D721Med (cell line): ENCODE measurements around the gene TCF4.

Experiments used
- DNase-seq: peaks from one replicate; pipeline ENCODE4 v3.0.0; 2011; ENCODE audit warnings: low spot score; ENCODE audit not compliant: insufficient read length
- FAIRE-seq: peaks from 2 replicates; lab custom pipeline; 2011; peaks lifted over from hg19 to GRCh38; lab: Jason Lieb, UNC
- TF ChIP-seq, protein P1 (sequence below): IDR thresholded peaks from 2 replicates; pipeline ENCODE4 v1.5.1; 2012; ENCODE audit warnings: mild to moderate bottlenecking, control low read depth; ENCODE audit not compliant: insufficient read depth; ENCODE audit errors: missing control alignments

The TCF4 gene

GRCh38 chr18:55425698-55426097, 162.3 kb downstream of the TCF4 start:
- DNase-seq (no peak), FAIRE-seq (no peak)

DNA sequence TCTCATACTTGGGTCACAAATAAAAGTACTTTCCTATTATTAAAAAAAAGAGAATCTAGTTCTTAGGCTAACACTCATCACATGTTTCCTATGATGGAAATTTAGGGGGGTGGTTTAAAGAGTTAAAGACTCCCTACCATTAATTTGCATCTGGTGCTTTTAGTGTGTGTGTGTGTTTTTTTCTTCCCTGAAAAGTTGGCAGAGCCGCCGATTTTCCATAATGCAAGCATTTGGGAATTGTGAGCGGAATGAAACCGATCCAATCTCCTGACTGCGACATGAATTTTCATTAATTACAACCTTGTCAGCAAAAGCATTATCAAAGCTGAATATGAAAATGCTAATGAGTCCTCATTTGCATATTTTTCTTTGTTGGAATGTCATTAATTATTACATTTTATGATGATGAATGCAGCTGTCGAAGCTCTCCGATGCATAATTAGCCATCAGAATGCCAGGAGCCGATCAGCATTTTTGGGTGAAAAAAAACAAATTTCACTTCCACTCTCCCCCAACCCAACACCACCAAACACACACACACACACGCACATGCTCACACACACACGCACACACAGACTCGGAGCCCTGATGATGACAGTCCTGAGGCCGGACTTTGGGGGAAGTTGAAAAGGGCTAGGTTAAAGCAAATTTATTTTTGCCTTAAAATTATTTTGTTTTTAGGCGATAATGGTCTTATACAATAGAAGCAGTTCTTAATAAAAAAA, 165.4 kb downstream of the TCF4 start:
- TF ChIP-seq, protein P1, sequence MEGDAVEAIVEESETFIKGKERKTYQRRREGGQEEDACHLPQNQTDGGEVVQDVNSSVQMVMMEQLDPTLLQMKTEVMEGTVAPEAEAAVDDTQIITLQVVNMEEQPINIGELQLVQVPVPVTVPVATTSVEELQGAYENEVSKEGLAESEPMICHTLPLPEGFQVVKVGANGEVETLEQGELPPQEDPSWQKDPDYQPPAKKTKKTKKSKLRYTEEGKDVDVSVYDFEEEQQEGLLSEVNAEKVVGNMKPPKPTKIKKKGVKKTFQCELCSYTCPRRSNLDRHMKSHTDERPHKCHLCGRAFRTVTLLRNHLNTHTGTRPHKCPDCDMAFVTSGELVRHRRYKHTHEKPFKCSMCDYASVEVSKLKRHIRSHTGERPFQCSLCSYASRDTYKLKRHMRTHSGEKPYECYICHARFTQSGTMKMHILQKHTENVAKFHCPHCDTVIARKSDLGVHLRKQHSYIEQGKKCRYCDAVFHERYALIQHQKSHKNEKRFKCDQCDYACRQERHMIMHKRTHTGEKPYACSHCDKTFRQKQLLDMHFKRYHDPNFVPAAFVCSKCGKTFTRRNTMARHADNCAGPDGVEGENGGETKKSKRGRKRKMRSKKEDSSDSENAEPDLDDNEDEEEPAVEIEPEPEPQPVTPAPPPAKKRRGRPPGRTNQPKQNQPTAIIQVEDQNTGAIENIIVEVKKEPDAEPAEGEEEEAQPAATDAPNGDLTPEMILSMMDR, result no peak
- FAIRE-seq (no peak), DNase-seq (no peak)

More at GRCh38 chr18:55425698-55426097, 162.3 kb downstream of the TCF4 start:
- TF ChIP-seq, protein P1, result no peak

GRCh38 chr18:55421615-55422419, 166.2 kb downstream of the TCF4 start:
- DNase-seq (no peak), FAIRE-seq (no peak)
- TF ChIP-seq, protein P1, result no peak

GRCh38 chr18:55421308-55421614, 166.7 kb downstream of the TCF4 start:
- no peak for FAIRE-seq
- TF ChIP-seq, protein P1, result no peak
- DNase-seq, result no peak

DNA sequence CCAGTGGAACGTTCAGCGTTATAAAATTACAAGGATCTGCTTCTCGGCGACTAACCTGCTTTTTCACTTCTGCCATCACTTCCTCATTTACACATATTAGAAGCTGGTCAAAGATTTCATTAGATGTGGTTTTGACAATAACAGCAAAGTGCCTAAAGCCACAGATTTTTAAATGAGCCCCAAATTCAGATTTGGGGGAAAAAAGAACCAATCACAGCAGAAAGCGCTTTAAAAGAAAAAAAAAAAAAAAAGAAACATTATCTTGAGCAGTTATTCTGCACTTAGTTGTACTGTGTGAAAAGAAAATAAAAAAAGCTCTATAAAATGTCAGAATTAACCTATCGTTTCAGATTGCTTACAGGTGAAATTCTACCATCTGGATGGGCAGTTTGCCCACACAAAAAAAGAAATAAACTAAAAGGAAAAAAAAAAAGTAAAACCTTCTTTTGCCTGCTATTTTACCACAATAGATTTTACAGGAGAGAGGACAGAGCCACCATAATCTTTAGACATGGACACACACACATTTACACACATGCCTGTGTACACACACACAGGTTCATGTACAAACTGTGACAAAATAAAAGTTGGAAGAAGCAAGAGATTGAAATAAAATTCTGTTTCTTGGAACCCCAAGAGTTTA, 167.2 kb downstream of the TCF4 start:
- FAIRE-seq (no peak), DNase-seq (no peak)
- TF ChIP-seq, protein P1, result no peak

GRCh38 chr18:55419947-55420664, 167.9 kb downstream of the TCF4 start:
- TF ChIP-seq, protein P1, result no peak
- FAIRE-seq, result no peak
- no peak for DNase-seq
